ENCODE measurements around the gene HHAT. TPM values are rescaled to one million over a fixed set of nuclear protein-coding genes. Genes with fewer than 3 reads are reported as not detected.

Gene HHAT
- total and polyA plus RNA-seq, 9 of the 15 experiments (the other 6 are each of a cell fraction or from before 2014, with no cell fraction given), result 0.07 to 0.16 (median 0.13) TPM; not detected in 1

DNA sequence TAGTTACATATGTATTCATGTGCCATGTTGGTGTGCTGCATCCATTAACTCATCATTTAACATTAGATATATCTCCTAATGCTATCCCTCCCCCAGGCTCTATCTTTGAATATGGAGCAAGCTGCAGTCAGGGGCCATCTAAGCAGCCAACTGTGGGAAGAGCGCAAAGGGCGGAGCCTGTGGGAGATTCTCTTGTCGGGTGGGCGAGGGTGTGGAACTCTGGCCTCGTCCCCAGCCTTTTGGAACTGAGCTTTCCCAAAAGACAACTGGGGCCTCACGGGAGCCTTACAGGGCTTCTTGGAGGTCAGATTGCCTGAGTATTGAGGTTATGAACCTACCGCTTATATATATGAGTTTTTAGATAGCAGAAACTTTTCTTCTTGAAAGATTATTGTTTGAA lies 117.2 kb downstream of the HHAT start (continued):
- TF ChIP-seq KAT7 (CRISPR knock-in tag; IDR thresholded peaks at IDR 0.05; ENCODE audit: borderline replicate concordance) (no peak), ZNF444 (CRISPR knock-in tag; IDR thresholded peaks at IDR 0.05) (no peak)

DNA sequence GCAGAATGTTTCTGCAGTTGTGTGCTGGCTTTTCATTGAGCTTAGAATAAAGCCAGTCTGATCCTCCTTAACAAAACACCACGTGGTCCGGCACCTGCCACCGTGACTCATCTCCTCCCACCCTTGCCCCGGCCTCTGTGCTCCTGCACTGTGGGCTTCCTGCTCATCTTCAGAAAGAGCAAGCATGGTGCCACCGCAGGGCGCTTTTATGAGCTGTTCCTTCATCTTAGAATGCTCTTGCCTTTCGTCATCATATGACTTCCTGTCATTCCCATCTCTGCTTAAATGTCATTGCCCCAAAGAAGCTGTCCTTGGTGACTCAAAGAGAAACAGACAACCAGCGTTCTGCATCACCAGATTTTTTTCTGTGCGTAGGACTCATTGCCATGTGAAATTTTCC lies 117.8 kb downstream of the HHAT start:
- no peaks in the 10 kb centered on the region for H4K20me1 ChIP-seq (replicated peaks; ENCODE audit: control insufficient read depth, insufficient read depth, low read length)
- no peak for DNase-seq (ENCODE audit: extremely low read depth in 1 of 4, low spot score in 3 of 4)
- ATAC-seq, result no peak
- no peak for FAIRE-seq
- H3K4me3 ChIP-seq, result no peak overlapping the region
- no peaks in the 10 kb centered on the region for H3K9me3 ChIP-seq (replicated peaks; ENCODE audit: control insufficient read depth, insufficient read depth, low read depth, low read length)
- TF ChIP-seq C11orf30 (IDR thresholded peaks at IDR 0.05; ENCODE audit: low read depth) (no peak), ATF1 (CRISPR knock-in tag; IDR thresholded peaks at IDR 0.05) (no peak), ATF1 (tag; IDR thresholded peaks at IDR 0.05) (no peak), HDAC2 (IDR thresholded peaks at IDR 0.05) (no peak), JUN (IDR thresholded peaks at IDR 0.05; ENCODE audit: borderline replicate concordance, low read depth, low read length) (no peak), JUN (CRISPR knock-in tag; IDR thresholded peaks at IDR 0.05; ENCODE audit: borderline replicate concordance) (no peak), SRF (CRISPR knock-in tag; IDR thresholded peaks at IDR 0.05) (no peak), DPF2 (IDR thresholded peaks at IDR 0.05) (no peak), YBX1 (IDR thresholded peaks at IDR 0.05) (no peak), CBFA2T3 (IDR thresholded peaks at IDR 0.05) (no peak), IRF2 (CRISPR knock-in tag; IDR thresholded peaks at IDR 0.05) (no peak), NBN (IDR thresholded peaks at IDR 0.05; ENCODE audit: low read depth) (no peak)
- TF ChIP-seq, protein P1, sequence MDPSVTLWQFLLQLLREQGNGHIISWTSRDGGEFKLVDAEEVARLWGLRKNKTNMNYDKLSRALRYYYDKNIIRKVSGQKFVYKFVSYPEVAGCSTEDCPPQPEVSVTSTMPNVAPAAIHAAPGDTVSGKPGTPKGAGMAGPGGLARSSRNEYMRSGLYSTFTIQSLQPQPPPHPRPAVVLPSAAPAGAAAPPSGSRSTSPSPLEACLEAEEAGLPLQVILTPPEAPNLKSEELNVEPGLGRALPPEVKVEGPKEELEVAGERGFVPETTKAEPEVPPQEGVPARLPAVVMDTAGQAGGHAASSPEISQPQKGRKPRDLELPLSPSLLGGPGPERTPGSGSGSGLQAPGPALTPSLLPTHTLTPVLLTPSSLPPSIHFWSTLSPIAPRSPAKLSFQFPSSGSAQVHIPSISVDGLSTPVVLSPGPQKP (CRISPR knock-in tag; IDR thresholded peaks at IDR 0.05), result no peak
- TF ChIP-seq, protein P2, sequence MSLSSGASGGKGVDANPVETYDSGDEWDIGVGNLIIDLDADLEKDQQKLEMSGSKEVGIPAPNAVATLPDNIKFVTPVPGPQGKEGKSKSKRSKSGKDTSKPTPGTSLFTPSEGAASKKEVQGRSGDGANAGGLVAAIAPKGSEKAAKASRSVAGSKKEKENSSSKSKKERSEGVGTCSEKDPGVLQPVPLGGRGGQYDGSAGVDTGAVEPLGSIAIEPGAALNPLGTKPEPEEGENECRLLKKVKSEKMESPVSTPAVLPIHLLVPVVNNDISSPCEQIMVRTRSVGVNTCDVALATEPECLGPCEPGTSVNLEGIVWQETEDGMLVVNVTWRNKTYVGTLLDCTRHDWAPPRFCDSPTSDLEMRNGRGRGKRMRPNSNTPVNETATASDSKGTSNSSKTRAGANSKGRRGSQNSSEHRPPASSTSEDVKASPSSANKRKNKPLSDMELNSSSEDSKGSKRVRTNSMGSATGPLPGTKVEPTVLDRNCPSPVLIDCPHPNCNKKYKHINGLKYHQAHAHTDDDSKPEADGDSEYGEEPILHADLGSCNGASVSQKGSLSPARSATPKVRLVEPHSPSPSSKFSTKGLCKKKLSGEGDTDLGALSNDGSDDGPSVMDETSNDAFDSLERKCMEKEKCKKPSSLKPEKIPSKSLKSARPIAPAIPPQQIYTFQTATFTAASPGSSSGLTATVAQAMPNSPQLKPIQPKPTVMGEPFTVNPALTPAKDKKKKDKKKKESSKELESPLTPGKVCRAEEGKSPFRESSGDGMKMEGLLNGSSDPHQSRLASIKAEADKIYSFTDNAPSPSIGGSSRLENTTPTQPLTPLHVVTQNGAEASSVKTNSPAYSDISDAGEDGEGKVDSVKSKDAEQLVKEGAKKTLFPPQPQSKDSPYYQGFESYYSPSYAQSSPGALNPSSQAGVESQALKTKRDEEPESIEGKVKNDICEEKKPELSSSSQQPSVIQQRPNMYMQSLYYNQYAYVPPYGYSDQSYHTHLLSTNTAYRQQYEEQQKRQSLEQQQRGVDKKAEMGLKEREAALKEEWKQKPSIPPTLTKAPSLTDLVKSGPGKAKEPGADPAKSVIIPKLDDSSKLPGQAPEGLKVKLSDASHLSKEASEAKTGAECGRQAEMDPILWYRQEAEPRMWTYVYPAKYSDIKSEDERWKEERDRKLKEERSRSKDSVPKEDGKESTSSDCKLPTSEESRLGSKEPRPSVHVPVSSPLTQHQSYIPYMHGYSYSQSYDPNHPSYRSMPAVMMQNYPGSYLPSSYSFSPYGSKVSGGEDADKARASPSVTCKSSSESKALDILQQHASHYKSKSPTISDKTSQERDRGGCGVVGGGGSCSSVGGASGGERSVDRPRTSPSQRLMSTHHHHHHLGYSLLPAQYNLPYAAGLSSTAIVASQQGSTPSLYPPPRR (CRISPR knock-in tag; IDR thresholded peaks at IDR 0.05; ENCODE audit: borderline replicate concordance), result no peak
- TF ChIP-seq, protein P3, sequence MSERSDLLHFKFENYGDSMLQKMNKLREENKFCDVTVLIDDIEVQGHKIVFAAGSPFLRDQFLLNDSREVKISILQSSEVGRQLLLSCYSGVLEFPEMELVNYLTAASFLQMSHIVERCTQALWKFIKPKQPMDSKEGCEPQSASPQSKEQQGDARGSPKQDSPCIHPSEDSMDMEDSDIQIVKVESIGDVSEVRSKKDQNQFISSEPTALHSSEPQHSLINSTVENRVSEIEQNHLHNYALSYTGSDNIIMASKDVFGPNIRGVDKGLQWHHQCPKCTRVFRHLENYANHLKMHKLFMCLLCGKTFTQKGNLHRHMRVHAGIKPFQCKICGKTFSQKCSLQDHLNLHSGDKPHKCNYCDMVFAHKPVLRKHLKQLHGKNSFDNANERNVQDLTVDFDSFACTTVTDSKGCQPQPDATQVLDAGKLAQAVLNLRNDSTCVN (CRISPR knock-in tag; IDR thresholded peaks at IDR 0.05), result no peak
- no peak overlapping the region for H3K9ac ChIP-seq (ENCODE audit: insufficient read depth in 1 of 2, low read depth in 2 of 2, low read length in 2 of 2)
- POLR2A ChIA-PET, result no interaction called here
- H3K79me2 ChIP-seq (ENCODE audit: control insufficient read depth, insufficient read depth, low read length), result no peaks in the 10 kb centered on the region
- H3K4me1 ChIP-seq (replicated peaks in 1 of 2; ENCODE audit: control insufficient read depth in 2 of 2, insufficient read depth in 2 of 2, low read length in 2 of 2), result no peaks in the 10 kb centered on the region
- no peaks in the 10 kb centered on the region for H3K36me3 ChIP-seq (ENCODE audit: control insufficient read depth, insufficient read depth, low read length)
- H2AFZ ChIP-seq (ENCODE audit: low read depth, low read length), result no peak overlapping the region
- no peak overlapping the region for H3K4me2 ChIP-seq (ENCODE audit: insufficient read depth, low read length)
- in situ Hi-C loops (cut with MboI), result no loop called here
- no peaks in the 10 kb centered on the region for H3K9me1 ChIP-seq (ENCODE audit: control insufficient read depth, insufficient read depth, low read length)
- H3K27me3 ChIP-seq (ENCODE audit: control insufficient read depth in 2 of 2, insufficient read depth in 2 of 2, low read length in 2 of 2), result peaks cover 0 to 8% of the 10 kb centered on the region in 2 experiments; a peak in 3 of 5 replicates
- H3K27ac ChIP-seq (ENCODE audit: extremely low read depth, low read depth, low read length), result no peak overlapping the region
- 0% methylated on average over 9 of the region's 9 CpGs for WGBS (ENCODE audit: insufficient coverage, low coverage, missing lambda C conversion rate)
- CTCF ChIA-PET (ENCODE audit: low intra/inter-chr PET ratio), result no interaction called here
- intact Hi-C loops (cut with micrococcal nuclease), result loop anchor here (5.0 to 10.0 kb wide), 3 partner anchors 136 to 1066 kb away; no protein-coding TSS in a partner anchor
- BruUV-seq (replicated peaks), result no TSS peak
